Activated CD8-positive, alpha-beta T cell treated with anti-CD3 and anti-CD28 coated beads, Interleukin-2, amount 10 ng/mL, durations not matched to agents 7 days and 5 days (primary cell): ENCODE measurements around the gene CPEB4. TPM values are rescaled to one million over a fixed set of nuclear protein-coding genes. Genes with fewer than 3 reads are reported as not detected.

Experiments used
- ATAC-seq: fragments of 150-1000 bp; cut with Tn5 transposase; one replicate; pipeline ENCODE4 v1.10.0; 2021; ENCODE audit warnings: moderate library complexity
- CTCF ChIA-PET: fragments of 350-600 bp; sonication (Branson Sonifier 250); formaldehyde crosslinking; loops from one replicate; lab custom pipeline; 2021; ENCODE audit warnings: antibody characterized with exemption; lab: Charles Lee
- POLR2A ChIA-PET: fragments of 350-600 bp; sonication (Branson Sonifier 250); formaldehyde crosslinking; loops from one replicate; lab custom pipeline; 2021; ENCODE audit warnings: antibody characterized with exemption; lab: Charles Lee
- DNase-seq: peaks from one replicate; pipeline ENCODE4 v3.0.0-alpha.2; 2020
- H3K27ac Mint-ChIP-seq: one replicate; pipeline ENCODE4 v1.8.0; 2021; ENCODE audit warnings: mild to moderate bottlenecking, mixed read lengths
- H3K27me3 Mint-ChIP-seq: one replicate; pipeline ENCODE4 v1.8.0; 2021; ENCODE audit warnings: low read depth, mixed read lengths
- H3K36me3 Mint-ChIP-seq: one replicate; pipeline ENCODE4 v1.8.0; 2021; ENCODE audit warnings: low read depth, mixed read lengths
- H3K4me1 Mint-ChIP-seq: one replicate; pipeline ENCODE4 v1.8.0; 2021; ENCODE audit warnings: low read depth, mixed read lengths
- H3K4me3 Mint-ChIP-seq: one replicate; pipeline ENCODE4 v1.8.0; 2021; ENCODE audit warnings: mild to moderate bottlenecking, mixed read lengths
- H3K9me3 Mint-ChIP-seq: one replicate; pipeline ENCODE4 v1.8.0; 2022; ENCODE audit warnings: mixed read lengths; ENCODE audit not compliant: insufficient read depth
- total RNA-seq, 2 experiments: library from RNA; stranded (reverse); gene quantifications; one replicate each; pipeline ENCODE4 v1.2.3, GENCODE V29; 2021

CPEB4 gene
- total RNA-seq, 2 experiments from 2014 or later: 10.5 to 12.3 TPM

GRCh38 chr5:173941102-173941501, 53.0 kb downstream of the CPEB4 start:
- H3K36me3 Mint-ChIP-seq: peaks cover under 1% of the 10 kb centered on the region
- no peaks in the 10 kb centered on the region for H3K27me3 Mint-ChIP-seq
- no peak overlapping the region for H3K27ac Mint-ChIP-seq
- no peak for DNase-seq
- H3K9me3 Mint-ChIP-seq: no peaks in the 10 kb centered on the region
- ATAC-seq: no peak
- H3K4me3 Mint-ChIP-seq: no peak overlapping the region
- ChIA-PET CTCF (interaction anchor here (1.3 kb wide), 1 partner anchor 16 kb away, joined by 5 read pairs; no protein-coding TSS in a partner anchor), POLR2A (no interaction called here)
- H3K4me1 Mint-ChIP-seq: no peaks in the 10 kb centered on the region

- Mint-ChIP-seq H3K27ac (no peak overlapping the region), H3K27me3 (no peaks in the 10 kb centered on the region), H3K4me3 (no peak overlapping the region), H3K9me3 (no peaks in the 10 kb centered on the region), H3K36me3 (peaks cover 3% of the 10 kb centered on the region), H3K4me1 (no peaks in the 10 kb centered on the region)
- ChIA-PET CTCF (interaction anchor here (1.3 to 2.8 kb wide), 2 partner anchors 16 to 17 kb away, joined by 5 to 11 read pairs; no protein-coding TSS in a partner anchor), POLR2A (no interaction called here)
- ATAC-seq (no peak), DNase-seq (no peak)
Measured at GRCh38 chr5:173941758-173942401, 53.7 kb downstream of the CPEB4 start.

- Mint-ChIP-seq H3K27ac (no peak overlapping the region), H3K4me1 (no peaks in the 10 kb centered on the region), H3K36me3 (peaks cover 9% of the 10 kb centered on the region), H3K9me3 (no peaks in the 10 kb centered on the region), H3K4me3 (no peak overlapping the region), H3K27me3 (no peaks in the 10 kb centered on the region)
- ChIA-PET CTCF (interaction anchor here (2.8 kb wide), 1 partner anchor 19 kb away, joined by 11 read pairs; no protein-coding TSS in a partner anchor), POLR2A (no interaction called here)
- DNase-seq (no peak), ATAC-seq (no peak)
Measured at GRCh38 chr5:173944511-173944910, 56.4 kb downstream of the CPEB4 start.

- CTCF ChIA-PET: no interaction called here
- ATAC-seq (no peak), DNase-seq (no peak)
- Mint-ChIP-seq H3K9me3 (no peaks in the 10 kb centered on the region), H3K4me3 (no peak overlapping the region), H3K27ac (no peak overlapping the region), H3K27me3 (no peaks in the 10 kb centered on the region), H3K36me3 (peaks cover 13% of the 10 kb centered on the region), H3K4me1 (no peaks in the 10 kb centered on the region)
- POLR2A ChIA-PET: no interaction called here
Measured at GRCh38 chr5:173945160-173945559, 57.0 kb downstream of the CPEB4 start.

- ATAC-seq (no peak), DNase-seq (no peak)
- no peaks in the 10 kb centered on the region for H3K4me1 Mint-ChIP-seq
- POLR2A ChIA-PET: no interaction called here
- H3K36me3 Mint-ChIP-seq: peaks cover 15% of the 10 kb centered on the region
- no peak overlapping the region for H3K4me3 Mint-ChIP-seq
- CTCF ChIA-PET: interaction anchor here (0.6 to 1.2 kb wide), 4 partner anchors 11 to 421 kb away, joined by 3 read pairs; no protein-coding TSS in a partner anchor
- H3K27ac Mint-ChIP-seq: no peak overlapping the region
- H3K27me3 Mint-ChIP-seq: no peaks in the 10 kb centered on the region
- no peaks in the 10 kb centered on the region for H3K9me3 Mint-ChIP-seq
Measured at GRCh38 chr5:173946323-173946722, 58.2 kb downstream of the CPEB4 start.

- Mint-ChIP-seq H3K4me3 (no peak overlapping the region), H3K27me3 (no peaks in the 10 kb centered on the region), H3K36me3 (peaks cover 38% of the 10 kb centered on the region), H3K9me3 (no peaks in the 10 kb centered on the region), H3K4me1 (no peaks in the 10 kb centered on the region), H3K27ac (no peak overlapping the region)
- POLR2A ChIA-PET: no interaction called here
- DNase-seq (no peak), ATAC-seq (no peak)
- CTCF ChIA-PET: no interaction called here
Measured at GRCh38 chr5:173950829-173951228, 62.7 kb downstream of the CPEB4 start.

DNA sequence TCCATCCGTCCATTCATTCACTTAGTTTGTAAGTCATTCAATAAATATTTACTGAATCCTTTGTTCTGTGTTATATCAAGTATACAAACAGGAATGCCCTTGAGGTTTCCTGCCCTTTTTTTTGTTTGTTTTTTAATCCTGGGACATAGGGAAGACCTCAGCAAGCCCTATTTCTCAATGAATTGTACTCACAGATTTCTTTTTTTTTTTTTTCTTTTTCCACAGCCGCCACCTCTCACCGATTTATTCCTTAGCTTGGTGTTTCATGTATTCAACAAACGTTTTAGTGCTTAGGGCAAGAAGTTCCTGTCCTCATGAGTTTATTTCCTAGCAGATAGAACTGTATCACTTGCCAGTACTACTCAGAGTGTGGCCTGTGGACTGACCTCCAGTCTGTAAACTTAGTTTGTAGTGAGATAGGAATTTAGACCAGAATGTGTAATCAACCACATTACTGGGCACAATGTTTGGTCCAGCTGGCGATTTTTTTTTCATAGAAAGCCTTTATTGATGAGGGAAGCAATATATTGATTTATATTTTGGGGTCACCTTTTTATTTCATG, 65.5 kb downstream of the CPEB4 start:
- Mint-ChIP-seq H3K9me3 (no peaks in the 10 kb centered on the region), H3K36me3 (peaks cover 32% of the 10 kb centered on the region), H3K27ac (no peak overlapping the region), H3K4me1 (no peaks in the 10 kb centered on the region), H3K27me3 (no peaks in the 10 kb centered on the region), H3K4me3 (no peak overlapping the region)
- ChIA-PET POLR2A (no interaction called here), CTCF (interaction anchor here (0.9 to 1.3 kb wide), 2 partner anchors 10 to 28 kb away, joined by 3 read pairs; no protein-coding TSS in a partner anchor)
- ATAC-seq (no peak), DNase-seq (no peak)

DNA sequence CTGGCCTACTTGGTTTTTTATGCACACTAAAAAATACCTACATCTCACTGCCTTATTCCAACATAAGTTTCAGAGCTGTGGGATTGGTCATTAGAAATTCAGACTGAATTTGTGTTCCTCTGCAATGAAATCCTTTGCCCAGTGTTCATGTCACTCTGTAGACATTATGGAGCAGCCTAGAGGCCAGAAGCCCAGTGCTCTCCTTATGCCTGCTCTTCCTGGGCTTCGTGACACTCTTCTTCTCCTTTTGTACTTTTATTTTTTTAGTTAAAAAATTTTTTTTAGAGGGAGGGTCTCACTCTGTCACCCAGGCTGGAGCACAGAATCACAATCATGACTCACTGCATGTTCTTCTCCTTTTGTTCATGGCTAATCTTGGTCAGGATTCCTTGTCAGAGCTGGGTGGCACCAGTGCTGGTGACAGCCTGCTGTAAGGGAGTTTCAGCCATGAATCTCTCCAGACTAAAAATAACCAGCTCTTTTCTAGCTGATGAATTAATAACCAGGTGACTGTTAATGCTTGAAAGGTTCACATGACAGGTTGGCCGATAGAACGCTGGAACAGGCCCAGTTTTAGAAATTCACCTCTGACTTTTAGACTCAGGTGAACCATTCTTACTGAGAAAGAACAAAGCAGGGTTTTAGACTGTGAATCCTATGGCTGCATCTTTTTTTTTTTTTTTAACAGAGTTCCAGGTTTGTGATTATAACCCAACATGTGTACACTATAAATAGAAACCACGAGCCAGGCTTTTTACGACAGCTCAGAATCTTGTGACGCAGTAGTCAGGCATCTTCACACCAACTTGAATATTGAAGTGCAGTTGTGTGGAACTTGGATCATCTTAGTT, 66.7 kb downstream of the CPEB4 start:
- Mint-ChIP-seq H3K36me3 (peaks cover 27% of the 10 kb centered on the region), H3K9me3 (no peaks in the 10 kb centered on the region), H3K4me1 (no peaks in the 10 kb centered on the region), H3K27ac (no peak overlapping the region), H3K27me3 (no peaks in the 10 kb centered on the region), H3K4me3 (no peak overlapping the region)
- DNase-seq (no peak), ATAC-seq (no peak)
- ChIA-PET CTCF (interaction anchor here (1.2 kb wide), 1 partner anchor 29 kb away, joined by 4 read pairs; no protein-coding TSS in a partner anchor), POLR2A (interaction anchor here (0.7 kb wide), 1 partner anchor 31 kb away, joined by 3 read pairs; no protein-coding TSS in a partner anchor)

DNA sequence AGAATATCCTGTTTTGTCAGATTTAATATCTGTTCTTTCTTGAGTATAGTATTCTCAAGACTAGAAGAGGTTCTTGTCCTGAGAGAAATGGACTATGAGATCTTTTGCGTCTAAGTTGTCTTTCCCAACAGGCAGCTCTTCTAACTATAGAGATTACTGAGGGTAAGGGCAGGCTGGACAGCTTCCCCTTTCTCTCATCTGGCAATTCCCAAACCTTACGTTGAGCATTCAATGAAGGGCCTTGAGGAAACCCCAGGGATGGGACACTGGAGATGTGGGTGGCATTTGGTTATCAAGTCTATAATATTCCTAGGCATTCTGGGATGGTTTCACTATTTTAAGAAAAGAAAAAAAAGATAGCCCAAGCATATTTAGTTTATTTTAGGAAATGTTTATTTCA, 72.8 kb downstream of the CPEB4 start:
- Mint-ChIP-seq H3K27me3 (no peaks in the 10 kb centered on the region), H3K4me1 (peaks cover 4% of the 10 kb centered on the region), H3K27ac (no peak overlapping the region), H3K4me3 (no peak overlapping the region), H3K9me3 (no peaks in the 10 kb centered on the region), H3K36me3 (no peaks in the 10 kb centered on the region)
- no peak for ATAC-seq
- no peak for DNase-seq
- CTCF ChIA-PET: no interaction called here
- POLR2A ChIA-PET: no interaction called here

DNA sequence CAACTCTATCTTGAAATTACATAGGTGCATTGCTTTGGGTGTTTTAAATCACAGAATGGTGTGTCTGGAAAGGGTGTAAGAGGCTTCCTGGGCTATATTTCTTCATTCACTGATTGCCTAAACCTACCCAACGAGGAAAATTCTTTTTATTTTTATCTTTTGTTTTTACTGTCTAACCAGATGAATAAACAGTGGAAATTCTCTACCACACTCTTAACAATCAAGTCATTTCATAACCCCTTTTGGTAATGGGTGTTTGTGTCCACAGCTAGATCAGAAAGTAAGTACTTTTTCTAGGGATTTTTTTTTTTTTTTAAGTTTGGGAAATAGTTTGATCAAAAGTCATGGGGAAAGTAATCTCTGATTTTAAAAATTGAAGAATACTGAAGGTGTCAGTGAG, 73.3 kb downstream of the CPEB4 start:
- CTCF ChIA-PET: interaction anchor here (1.4 kb wide), 1 partner anchor 36 kb away, joined by 4 read pairs; no protein-coding TSS in a partner anchor
- ATAC-seq: no peak

DNA sequence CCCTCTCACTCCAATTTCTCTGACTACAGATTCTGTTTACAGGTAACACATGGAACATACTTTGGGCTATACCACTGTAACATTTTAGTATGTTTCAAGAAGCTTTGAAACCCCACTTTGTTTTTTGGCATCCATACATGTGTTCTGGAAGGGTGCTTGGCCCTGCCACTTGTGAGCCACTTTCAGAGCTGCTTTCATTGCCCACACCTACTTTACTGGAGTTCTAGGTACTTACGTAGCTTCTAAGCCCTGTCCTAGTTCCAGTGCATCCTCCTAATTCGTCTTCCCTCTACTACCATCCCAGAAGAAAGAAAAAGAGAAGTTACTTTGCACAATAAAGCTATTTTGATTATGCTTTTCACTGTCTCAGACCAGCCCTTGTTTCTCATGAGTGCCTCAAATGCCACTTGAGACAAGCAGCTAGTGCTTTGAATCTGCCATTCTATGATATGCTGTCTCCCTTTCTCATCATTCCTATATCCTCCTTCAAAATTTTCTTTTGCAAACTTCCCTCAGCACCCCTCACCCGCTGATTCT, 74.4 kb downstream of the CPEB4 start:
- no peak for DNase-seq
- no peak for ATAC-seq
- peaks cover 4% of the 10 kb centered on the region for H3K4me1 Mint-ChIP-seq
- CTCF ChIA-PET: interaction anchor here (1.3 to 1.4 kb wide), 5 partner anchors 11 to 346 kb away, joined by 3 to 5 read pairs (median 3); partner anchors contain the start of gene BOD1
- H3K36me3 Mint-ChIP-seq: no peaks in the 10 kb centered on the region
- H3K27ac Mint-ChIP-seq: no peak overlapping the region
- H3K27me3 Mint-ChIP-seq: no peaks in the 10 kb centered on the region
- POLR2A ChIA-PET: no interaction called here
- H3K9me3 Mint-ChIP-seq: no peaks in the 10 kb centered on the region
- no peak overlapping the region for H3K4me3 Mint-ChIP-seq

More for the DNA sequence above, 73.3 kb downstream of the CPEB4 start:
- Mint-ChIP-seq H3K27me3 (no peaks in the 10 kb centered on the region), H3K4me3 (no peak overlapping the region), H3K27ac (no peak overlapping the region), H3K36me3 (no peaks in the 10 kb centered on the region), H3K4me1 (peaks cover 4% of the 10 kb centered on the region), H3K9me3 (no peaks in the 10 kb centered on the region)
- DNase-seq: no peak
- POLR2A ChIA-PET: no interaction called here
